VCaP (cell line): Measurements from ENCODE around the gene MUS81.
A peak's percentile ranks its signal among the peaks of the same experiment; 100 is the strongest.

Experiments
- H3K27ac ChIP-seq: fragments of 450-650 bp; 2 replicates; pipeline ENCODE4 v1.5.1; 2017
- TF ChIP-seq, protein P1 (sequence below): fragments of 450-650 bp; conservative IDR thresholded peaks from 2 replicates; pipeline ENCODE4 v1.5.1; 2017; ENCODE audit warnings: mild to moderate bottlenecking, moderate library complexity

Gene MUS81

DNA sequence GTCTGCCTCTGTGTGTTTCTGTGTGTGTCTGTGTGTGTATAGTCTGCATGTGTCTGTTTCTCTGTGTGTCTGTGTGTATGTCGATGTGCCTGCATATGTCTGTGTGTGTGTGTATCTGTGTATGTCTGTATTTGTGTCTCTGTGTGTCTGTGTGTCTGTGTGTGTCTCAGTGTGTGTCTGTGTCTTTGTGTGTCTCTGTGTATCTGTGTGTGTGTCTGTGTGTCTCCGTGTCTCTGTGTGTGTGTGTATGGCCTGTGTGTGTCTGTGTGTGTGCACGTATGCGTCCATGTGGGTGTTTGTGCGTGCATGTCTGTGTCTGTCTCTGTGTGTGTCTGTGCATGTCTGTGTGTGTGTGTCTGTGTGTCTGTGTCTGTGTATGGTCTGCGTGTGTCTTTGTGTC is 26.0 kb upstream of the MUS81 start:
- peak overlapping the region; percentile 28; the same call in 1 of the 2 replicates for H3K27ac ChIP-seq
- TF ChIP-seq, protein P1, sequence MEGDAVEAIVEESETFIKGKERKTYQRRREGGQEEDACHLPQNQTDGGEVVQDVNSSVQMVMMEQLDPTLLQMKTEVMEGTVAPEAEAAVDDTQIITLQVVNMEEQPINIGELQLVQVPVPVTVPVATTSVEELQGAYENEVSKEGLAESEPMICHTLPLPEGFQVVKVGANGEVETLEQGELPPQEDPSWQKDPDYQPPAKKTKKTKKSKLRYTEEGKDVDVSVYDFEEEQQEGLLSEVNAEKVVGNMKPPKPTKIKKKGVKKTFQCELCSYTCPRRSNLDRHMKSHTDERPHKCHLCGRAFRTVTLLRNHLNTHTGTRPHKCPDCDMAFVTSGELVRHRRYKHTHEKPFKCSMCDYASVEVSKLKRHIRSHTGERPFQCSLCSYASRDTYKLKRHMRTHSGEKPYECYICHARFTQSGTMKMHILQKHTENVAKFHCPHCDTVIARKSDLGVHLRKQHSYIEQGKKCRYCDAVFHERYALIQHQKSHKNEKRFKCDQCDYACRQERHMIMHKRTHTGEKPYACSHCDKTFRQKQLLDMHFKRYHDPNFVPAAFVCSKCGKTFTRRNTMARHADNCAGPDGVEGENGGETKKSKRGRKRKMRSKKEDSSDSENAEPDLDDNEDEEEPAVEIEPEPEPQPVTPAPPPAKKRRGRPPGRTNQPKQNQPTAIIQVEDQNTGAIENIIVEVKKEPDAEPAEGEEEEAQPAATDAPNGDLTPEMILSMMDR, result no peak

DNA sequence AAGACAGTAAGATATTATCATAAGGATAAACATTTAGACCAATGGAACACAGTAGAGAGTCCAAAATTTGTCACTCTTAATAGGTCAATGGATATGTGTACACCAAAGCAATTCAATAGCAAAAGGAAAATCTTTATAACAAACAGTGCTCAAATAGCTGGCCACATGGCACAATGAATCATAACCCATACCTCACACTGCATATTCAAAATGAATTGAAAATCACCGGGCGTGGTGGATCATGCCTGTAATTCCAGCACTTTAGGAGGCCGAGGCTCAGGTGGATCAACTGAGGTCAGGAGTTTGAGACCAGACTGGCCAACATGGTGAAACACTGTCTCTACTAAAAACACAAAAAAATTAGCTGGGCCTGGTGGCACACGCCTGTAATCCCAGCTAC is 18.1 kb upstream of the MUS81 start:
- no peak overlapping the region for H3K27ac ChIP-seq
- TF ChIP-seq, protein P1, result no peak

DNA sequence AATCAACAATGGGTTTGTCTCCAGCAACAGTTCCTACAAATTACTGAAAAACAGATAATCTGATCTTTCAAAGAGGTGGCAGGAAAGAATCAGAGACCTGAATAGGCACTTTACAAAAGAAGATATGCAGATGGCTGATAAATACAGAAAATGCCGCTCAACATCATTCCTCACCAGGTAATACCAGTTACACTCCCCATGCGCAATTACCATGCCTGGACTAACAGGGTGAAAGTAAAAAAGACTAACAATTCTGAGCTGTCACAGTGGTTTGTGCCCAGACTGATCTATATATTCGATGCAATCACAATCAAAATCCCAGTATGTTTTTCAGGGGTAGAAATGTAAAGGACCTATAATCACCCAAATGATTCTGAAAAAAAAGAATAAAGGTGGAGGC is 16.4 kb upstream of the MUS81 start:
- TF ChIP-seq, protein P1, result no peak
- peak overlapping the region; percentile 60 for H3K27ac ChIP-seq

DNA sequence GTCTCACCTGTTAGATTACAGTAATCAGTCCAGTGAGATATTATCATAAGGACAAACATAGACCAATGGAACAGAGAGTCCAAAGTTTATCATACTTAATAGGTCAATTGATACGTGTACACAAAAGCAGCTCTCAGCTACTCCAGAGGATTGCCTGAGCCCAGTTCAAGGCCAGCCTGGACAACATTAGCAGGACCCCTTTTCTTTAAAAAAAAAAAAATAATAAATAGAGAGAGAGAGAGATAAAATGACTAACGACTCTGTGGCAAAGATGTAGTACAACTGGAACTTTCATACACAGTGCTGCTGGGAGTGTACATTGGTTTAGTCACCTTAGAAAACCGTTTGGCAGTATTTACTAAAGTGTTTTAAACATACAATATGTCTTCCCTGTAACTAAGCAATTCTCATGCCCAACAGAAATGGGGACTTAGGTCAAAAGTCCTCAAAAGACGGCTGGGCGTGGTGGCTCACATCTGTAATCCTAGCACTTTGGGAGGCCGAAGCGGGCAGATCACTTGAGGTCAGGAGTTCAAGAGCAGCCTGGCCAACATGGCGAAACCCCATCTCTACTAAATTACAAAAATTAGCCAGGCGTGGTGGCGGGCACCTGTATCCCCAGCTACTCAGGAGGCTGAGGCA is 15.9 kb upstream of the MUS81 start:
- TF ChIP-seq, protein P1, result no peak
- peak overlapping the region; percentile 60 for H3K27ac ChIP-seq

DNA sequence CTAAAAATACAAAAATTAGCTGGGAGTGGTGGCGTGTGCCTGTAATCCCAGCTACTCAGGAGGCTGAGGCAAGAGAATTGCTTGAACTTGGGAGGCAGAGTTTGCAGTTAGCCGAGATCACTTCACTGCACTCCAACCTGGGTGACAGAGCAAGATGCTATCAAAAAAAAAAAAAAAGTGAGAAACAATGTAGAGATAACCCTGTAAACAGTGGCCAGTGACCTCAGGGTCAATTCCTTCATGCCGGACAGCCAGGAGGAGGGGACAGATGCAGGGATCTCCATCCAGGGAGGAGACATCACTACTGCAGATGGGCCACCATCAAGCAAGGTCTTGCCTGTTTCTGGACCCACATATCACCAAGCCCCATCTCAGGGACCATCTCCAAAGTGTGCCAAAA is 12.5 kb upstream of the MUS81 start:
- TF ChIP-seq, protein P1, result no peak
- H3K27ac ChIP-seq, result no peak overlapping the region

DNA sequence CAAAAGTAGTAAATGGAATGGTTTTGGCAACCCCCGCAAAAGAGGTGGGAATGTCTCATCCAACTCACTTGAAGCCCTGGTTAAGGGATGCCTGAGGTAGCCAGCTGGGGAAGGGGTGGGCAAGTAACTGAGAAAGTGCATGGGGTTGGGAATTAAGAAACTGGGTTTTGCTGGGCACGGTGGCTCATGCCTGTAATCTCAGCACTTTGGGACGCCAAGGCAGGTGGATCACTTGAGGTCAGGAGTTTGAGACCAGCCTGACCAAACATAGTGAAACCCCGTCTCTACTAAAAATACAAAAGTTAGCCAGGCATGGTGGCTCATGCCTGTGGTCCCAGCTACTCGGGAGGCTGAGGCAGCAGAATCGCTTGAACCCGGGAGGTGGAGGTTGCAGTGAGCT is 11.5 kb upstream of the MUS81 start:
- H3K27ac ChIP-seq, result peak overlapping the region; percentile 0; the same call in 1 of the 2 replicates

DNA sequence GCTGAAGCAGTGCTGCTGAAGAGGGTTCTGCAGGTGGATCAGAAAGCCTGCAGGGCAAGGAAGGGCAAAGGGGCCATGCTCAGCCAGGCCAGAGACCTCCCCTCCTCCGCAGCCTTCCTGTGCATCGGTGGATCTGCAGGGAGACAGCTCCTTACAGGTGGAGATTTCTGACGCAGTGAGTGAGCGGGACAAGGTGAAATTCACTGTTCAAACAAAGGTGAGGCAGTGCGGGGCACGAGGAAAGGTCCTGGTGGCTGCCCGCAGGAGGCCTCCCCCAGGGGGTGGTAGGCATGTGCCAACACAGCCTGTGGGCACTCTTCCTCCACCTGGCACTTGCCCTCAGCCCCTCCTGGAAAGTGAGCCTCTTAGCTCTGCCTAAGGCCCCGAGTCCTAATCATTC is 10.9 kb upstream of the MUS81 start:
- TF ChIP-seq, protein P1, result no peak
- H3K27ac ChIP-seq, result peak overlapping the region; percentile 0; the same call in 1 of the 2 replicates

DNA sequence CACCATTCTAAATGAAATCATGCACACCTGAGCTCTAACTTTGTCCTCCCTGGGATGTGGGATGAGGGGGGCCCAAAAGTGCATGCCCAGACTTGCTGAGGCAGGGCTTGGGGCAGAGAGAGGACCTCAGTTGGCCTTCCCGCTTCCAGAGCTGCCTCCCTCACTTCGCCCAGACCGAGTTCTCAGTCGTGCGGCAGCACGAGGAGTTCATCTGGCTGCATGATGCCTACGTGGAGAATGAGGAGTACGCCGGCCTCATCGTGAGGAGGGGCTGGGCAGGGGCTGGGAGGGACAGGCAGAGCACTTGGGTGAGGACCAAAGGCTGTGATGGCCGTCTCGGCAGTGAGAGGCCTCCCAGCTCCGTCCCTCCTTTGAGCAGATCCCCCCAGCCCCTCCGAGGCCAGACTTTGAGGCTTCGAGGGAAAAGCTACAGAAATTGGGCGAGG is 10.4 kb upstream of the MUS81 start:
- H3K27ac ChIP-seq, result peak overlapping the region; percentile 0; the same call in 1 of the 2 replicates
- TF ChIP-seq, protein P1, result no peak
